Measurements from ENCODE around the gene APOBEC3G. TPM values are rescaled to one million over a fixed set of nuclear protein-coding genes. Genes with fewer than 3 reads are reported as not detected.
A peak's percentile ranks its signal among the peaks of the same experiment; 100 is the strongest.
"Not testable (repeated sequence)": the region's sequence is repeated elsewhere in the genome, so short reads cannot be mapped to it uniquely, and the experiment has no call there.

The APOBEC3G gene
- total RNA-seq, 5 donors from 2014 or later (not counting 1 experiment from before 2014, with no cell fraction given): 29.7 to 71.3 (median 62.7) TPM

DNA sequence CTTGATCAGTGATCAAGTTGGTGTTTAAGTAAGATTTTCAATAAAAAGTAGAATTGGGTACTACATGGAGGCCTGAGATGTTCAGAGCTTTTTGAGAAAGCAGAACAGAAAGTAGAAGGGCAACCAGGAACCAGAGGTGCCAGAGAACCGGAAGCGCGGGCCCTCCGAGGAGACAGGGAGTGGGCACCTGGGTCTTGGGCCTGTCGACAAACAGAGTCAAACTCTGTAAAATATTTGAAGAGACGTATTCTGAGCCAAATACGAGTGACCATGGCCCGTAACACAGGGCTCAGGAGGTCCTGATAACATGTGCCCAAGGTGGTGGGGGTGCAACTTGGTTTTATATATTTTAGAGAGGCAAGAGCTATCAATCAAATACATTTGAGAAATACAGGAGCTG is 13.2 kb upstream of the APOBEC3G start:
- H3K36me3 ChIP-seq (ENCODE audit: control insufficient read depth in 2 of 2, extremely low read depth in 1 of 2, insufficient read depth in 1 of 2, low read length in 1 of 2); H3K4me3 ChIP-seq (ENCODE audit: control insufficient read depth in 1 of 2, extremely low read depth in 1 of 2, low read length in 1 of 2); H3K36me3 Mint-ChIP-seq; ATAC-seq (replicated peaks in 1 of 4); H3K27me3 ChIP-seq (replicated peaks in 1 of 2; ENCODE audit: control insufficient read depth in 2 of 2, extremely low read depth in 1 of 2, insufficient read depth in 2 of 2, low read length in 1 of 2); CTCF ChIA-PET; H3K9me3 Mint-ChIP-seq; H3K27ac ChIP-seq (ENCODE audit: low read length); H3K9me3 ChIP-seq; H3K27me3 Mint-ChIP-seq; H3K4me3 Mint-ChIP-seq; DNase-seq: not testable (repeated sequence)
- peak overlapping the region in 1 of 2 donors; percentile 77 for H3K27ac Mint-ChIP-seq
- POLR2A ChIA-PET: interaction anchor here in 1 of 2 donors (0.6 kb wide), 1 partner anchor 225 kb away, joined by 3 read pairs; no protein-coding TSS in a partner anchor
- H3K4me1 ChIP-seq (ENCODE audit: control insufficient read depth in 1 of 2, extremely low read depth in 1 of 2, insufficient read depth in 2 of 2, low read length in 2 of 2): peaks cover 0 to 11% of the 10 kb centered on the region in 2 experiments
- peaks cover 0 to 12% (median 3%) of the 10 kb centered on the region in 3 donors for H3K4me1 Mint-ChIP-seq
- WGBS (ENCODE audit: insufficient coverage): 82% methylated on average over 7 of the region's 8 CpGs

DNA sequence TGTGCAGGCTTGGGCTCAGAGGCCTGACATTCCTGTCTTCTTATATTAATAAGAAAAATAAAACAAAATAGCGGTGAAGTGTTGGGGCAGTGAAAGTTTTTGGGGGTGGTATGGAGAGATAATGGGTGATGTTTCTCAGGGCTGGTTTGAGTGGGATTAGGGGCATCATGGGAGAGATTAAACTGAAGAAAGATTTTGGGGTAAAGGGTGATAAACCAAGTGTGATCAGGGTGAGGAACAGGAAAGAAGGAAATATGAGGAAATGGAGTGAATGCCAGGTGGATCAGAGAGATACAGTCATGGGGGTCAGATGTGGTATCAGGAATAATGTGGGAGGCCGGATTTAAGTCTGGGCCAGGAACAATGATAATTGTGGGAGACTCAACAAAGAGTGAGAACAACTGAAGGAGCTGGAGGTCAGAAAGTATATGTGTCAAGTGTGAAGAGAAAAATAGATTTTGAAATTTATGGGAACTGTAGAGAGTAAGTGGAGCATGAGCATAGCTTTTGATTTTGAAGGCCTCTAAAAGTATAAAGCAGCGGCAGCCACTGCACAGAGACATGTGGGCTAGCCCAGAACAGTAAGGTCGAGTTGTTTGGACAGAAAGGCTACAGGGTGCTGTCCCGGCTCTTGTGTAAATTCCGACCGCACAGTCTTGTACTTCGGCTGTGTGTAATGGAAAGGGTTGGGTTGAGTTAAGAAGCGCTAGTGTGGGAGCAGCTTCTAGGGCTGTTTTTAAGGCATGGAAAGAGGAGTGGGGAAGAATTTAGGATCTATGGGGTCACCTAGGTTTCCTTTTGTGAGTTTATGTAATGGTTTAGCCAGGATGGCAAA is 10.4 kb upstream of the APOBEC3G start:
- H3K27me3 Mint-ChIP-seq; H3K4me3 Mint-ChIP-seq; H3K27ac Mint-ChIP-seq; CTCF ChIA-PET; H3K36me3 Mint-ChIP-seq; H3K9me3 ChIP-seq; DNase-seq; H3K9me3 Mint-ChIP-seq; POLR2A ChIA-PET; H3K27me3 ChIP-seq (replicated peaks in 1 of 2; ENCODE audit: control insufficient read depth in 2 of 2, extremely low read depth in 1 of 2, insufficient read depth in 2 of 2, low read length in 1 of 2); ATAC-seq (replicated peaks in 1 of 4); H3K36me3 ChIP-seq (ENCODE audit: control insufficient read depth in 2 of 2, extremely low read depth in 1 of 2, insufficient read depth in 1 of 2, low read length in 1 of 2); H3K4me3 ChIP-seq (ENCODE audit: control insufficient read depth in 1 of 2, extremely low read depth in 1 of 2, low read length in 1 of 2): not testable (repeated sequence)
- 88% methylated on average over 8 of the region's 9 CpGs for WGBS (ENCODE audit: insufficient coverage)
- H3K4me1 Mint-ChIP-seq: peaks cover 0 to 12% (median 3%) of the 10 kb centered on the region in 3 donors
- Histone ChIP-seq H3K27ac (ENCODE audit: low read length) (peak overlapping the region; percentile 53), H3K4me1 (ENCODE audit: control insufficient read depth in 1 of 2, extremely low read depth in 1 of 2, insufficient read depth in 2 of 2, low read length in 2 of 2) (peaks cover 0 to 11% of the 10 kb centered on the region in 2 experiments)

DNA sequence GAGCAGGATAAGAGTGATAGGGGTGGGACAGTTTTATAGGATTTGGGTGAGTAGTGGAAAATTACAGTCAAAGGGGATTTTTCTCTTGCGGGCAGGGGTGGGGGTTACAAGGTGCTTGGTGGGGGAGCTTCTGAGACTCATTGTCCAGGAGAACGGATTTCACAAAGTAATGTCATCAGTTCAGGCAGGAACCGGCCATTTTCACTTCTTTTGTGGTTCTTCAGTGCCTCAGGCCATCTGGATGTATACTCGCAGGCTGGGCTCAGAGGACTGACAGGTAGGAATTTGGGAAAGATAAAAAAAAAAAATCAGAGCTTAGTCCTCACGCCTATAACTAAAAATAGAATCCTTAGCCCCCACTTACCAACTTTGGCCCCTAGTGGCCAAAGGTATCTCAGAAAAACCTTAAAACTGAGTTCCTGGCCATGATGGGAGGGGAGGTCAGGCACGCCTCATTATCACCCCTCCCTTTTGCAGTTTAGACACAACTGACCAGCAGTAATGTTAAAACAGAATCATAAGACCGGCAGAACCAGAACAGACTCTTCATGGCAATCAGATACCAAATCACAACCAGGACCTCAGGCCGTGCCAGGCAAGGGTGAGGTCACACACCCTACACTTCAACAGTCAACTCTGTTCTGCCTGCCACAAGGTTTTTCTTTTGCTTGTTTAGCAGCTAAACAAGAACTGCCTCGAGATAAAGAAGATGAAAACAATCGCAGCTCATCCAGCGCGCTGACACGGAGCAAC is 8.9 kb upstream of the APOBEC3G start:
- Mint-ChIP-seq H3K9me3 (no peaks in the 10 kb centered on the region), H3K4me1 (peaks cover 0 to 16% (median 3%) of the 10 kb centered on the region in 3 donors), H3K27me3 (no peaks in the 10 kb centered on the region), H3K27ac (no peak overlapping the region), H3K36me3 (no peaks in the 10 kb centered on the region), H3K4me3 (no peak overlapping the region)
- Histone ChIP-seq H3K27ac (ENCODE audit: low read length) (no peak overlapping the region), H3K4me1 (ENCODE audit: control insufficient read depth in 1 of 2, extremely low read depth in 1 of 2, insufficient read depth in 2 of 2, low read length in 2 of 2) (peaks cover 0 to 11% of the 10 kb centered on the region in 2 experiments), H3K36me3 (ENCODE audit: control insufficient read depth in 2 of 2, extremely low read depth in 1 of 2, insufficient read depth in 1 of 2, low read length in 1 of 2) (no peaks in the 10 kb centered on the region), H3K4me3 (ENCODE audit: control insufficient read depth in 1 of 2, extremely low read depth in 1 of 2, low read length in 1 of 2) (no peak overlapping the region), H3K9me3 (no peaks in the 10 kb centered on the region), H3K27me3 (replicated peaks in 1 of 2; ENCODE audit: control insufficient read depth in 2 of 2, extremely low read depth in 1 of 2, insufficient read depth in 2 of 2, low read length in 1 of 2) (no peaks in the 10 kb centered on the region)
- CTCF ChIA-PET: no interaction called here
- no peak for DNase-seq
- POLR2A ChIA-PET: no interaction called here
- no peak for ATAC-seq (replicated peaks in 1 of 4)
- 78% methylated on average over 10 of the region's 13 CpGs for WGBS (ENCODE audit: insufficient coverage)

DNA sequence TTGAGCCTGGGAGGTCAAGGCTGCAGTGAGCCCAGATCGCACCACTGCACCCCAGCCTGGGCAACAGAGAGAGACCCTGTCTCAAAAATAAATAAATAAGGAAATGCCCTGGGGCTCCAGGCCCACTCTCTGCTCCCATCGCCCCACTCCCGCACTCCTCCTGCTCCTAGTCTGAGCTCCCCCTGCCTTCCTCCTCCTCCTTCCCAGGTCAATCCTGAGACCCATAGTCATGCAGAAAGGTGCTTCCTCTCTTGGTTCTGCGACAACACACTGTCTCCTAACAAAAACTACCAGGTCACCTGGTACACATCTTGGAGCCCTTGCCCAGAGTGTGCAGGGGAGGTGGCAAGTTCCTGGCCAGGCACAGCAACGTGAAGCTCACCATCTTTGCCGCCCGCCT is 6.9 kb upstream of the APOBEC3G start:
- Mint-ChIP-seq H3K36me3 (no peaks in the 10 kb centered on the region), H3K4me3 (no peak overlapping the region), H3K27ac (no peak overlapping the region), H3K4me1 (peaks cover 0 to 21% (median 4%) of the 10 kb centered on the region in 3 donors), H3K9me3 (no peaks in the 10 kb centered on the region), H3K27me3 (no peaks in the 10 kb centered on the region)
- WGBS (ENCODE audit: insufficient coverage): 92% methylated on average over 3 of the region's 7 CpGs
- ATAC-seq (replicated peaks in 1 of 4) (no peak), DNase-seq (no peak)
- POLR2A ChIA-PET: interaction anchor here in 1 of 2 donors (0.6 kb wide), 1 partner anchor 456 kb away, joined by 3 read pairs; no protein-coding TSS in a partner anchor
- H3K27ac ChIP-seq (ENCODE audit: low read length): no peak overlapping the region
- no peaks in the 10 kb centered on the region for H3K9me3 ChIP-seq
- no peak overlapping the region for H3K4me3 ChIP-seq (ENCODE audit: control insufficient read depth in 1 of 2, extremely low read depth in 1 of 2, low read length in 1 of 2)
- H3K36me3 ChIP-seq (ENCODE audit: control insufficient read depth in 2 of 2, extremely low read depth in 1 of 2, insufficient read depth in 1 of 2, low read length in 1 of 2): no peaks in the 10 kb centered on the region
- peaks cover 0 to 11% of the 10 kb centered on the region in 2 experiments for H3K4me1 ChIP-seq (ENCODE audit: control insufficient read depth in 1 of 2, extremely low read depth in 1 of 2, insufficient read depth in 2 of 2, low read length in 2 of 2)
- CTCF ChIA-PET: interaction anchor here in 1 of 2 donors (0.6 kb wide), 1 partner anchor 17 kb away, joined by 3 read pairs; no protein-coding TSS in a partner anchor
- H3K27me3 ChIP-seq (replicated peaks in 1 of 2; ENCODE audit: control insufficient read depth in 2 of 2, extremely low read depth in 1 of 2, insufficient read depth in 2 of 2, low read length in 1 of 2): no peaks in the 10 kb centered on the region

DNA sequence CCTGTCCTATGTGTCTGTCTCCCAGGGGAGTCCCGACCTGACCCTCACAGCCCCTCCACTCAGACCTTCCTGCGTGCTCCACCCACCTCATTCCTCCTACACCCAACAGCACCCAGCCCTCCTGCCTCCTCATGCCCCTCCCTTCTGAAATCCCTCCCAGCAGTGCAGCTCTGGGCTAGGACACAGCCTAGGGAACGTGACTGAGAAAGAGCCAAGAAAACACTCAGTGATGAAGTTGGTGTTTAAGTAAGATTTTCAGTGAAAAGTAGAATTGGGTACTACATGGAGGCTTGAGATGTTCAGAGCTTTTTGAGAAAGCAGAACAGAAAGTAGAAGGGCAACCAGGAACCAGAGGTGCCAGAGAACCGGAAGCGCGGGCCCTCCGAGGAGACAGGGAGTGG is 4.5 kb upstream of the APOBEC3G start:
- peaks cover 0 to 10% of the 10 kb centered on the region in 2 experiments for H3K4me1 ChIP-seq (ENCODE audit: control insufficient read depth in 1 of 2, extremely low read depth in 1 of 2, insufficient read depth in 2 of 2, low read length in 2 of 2)
- H3K9me3 Mint-ChIP-seq; DNase-seq; H3K27ac Mint-ChIP-seq; H3K9me3 ChIP-seq; H3K27ac ChIP-seq (ENCODE audit: low read length); ATAC-seq (replicated peaks in 1 of 4); H3K4me3 Mint-ChIP-seq; H3K27me3 ChIP-seq (replicated peaks in 1 of 2; ENCODE audit: control insufficient read depth in 2 of 2, extremely low read depth in 1 of 2, insufficient read depth in 2 of 2, low read length in 1 of 2); H3K36me3 ChIP-seq (ENCODE audit: control insufficient read depth in 2 of 2, extremely low read depth in 1 of 2, insufficient read depth in 1 of 2, low read length in 1 of 2); H3K36me3 Mint-ChIP-seq; H3K4me3 ChIP-seq (ENCODE audit: control insufficient read depth in 1 of 2, extremely low read depth in 1 of 2, low read length in 1 of 2); POLR2A ChIA-PET; CTCF ChIA-PET; H3K27me3 Mint-ChIP-seq: not testable (repeated sequence)
- WGBS (ENCODE audit: insufficient coverage): no CpG with 5 or more reads among the region's 7 CpGs
- H3K4me1 Mint-ChIP-seq: peaks cover 8 to 27% (median 14%) of the 10 kb centered on the region in 3 donors

DNA sequence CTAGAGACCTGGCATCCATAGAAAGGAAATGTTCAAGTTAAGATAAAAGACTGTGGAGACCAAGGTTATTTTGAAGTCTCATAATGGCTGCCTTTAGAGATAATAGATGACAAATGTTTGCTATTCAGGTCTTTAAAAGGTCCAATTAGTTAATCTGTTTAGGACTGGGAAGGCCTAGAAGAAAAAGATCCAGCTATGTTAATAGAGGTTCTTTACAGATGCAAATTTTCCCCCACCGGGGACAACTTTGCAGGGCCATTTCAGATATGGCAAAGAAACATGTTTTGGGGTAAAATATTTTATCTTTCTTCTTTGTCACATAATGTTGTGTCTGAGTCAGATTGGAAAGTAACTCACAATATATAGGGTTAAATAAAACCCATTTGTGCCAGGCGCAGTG is 3.1 kb upstream of the APOBEC3G start:
- POLR2A ChIA-PET: interaction anchor here (0.6 to 1.1 kb wide), 2 partner anchors 21 to 450 kb away, joined by 3 to 9 read pairs; no protein-coding TSS in a partner anchor
- no peaks in the 10 kb centered on the region for H3K36me3 Mint-ChIP-seq
- peaks cover 0 to under 1% of the 10 kb centered on the region in 2 donors for H3K36me3 ChIP-seq (ENCODE audit: control insufficient read depth in 2 of 2, extremely low read depth in 1 of 2, insufficient read depth in 1 of 2, low read length in 1 of 2)
- H3K27ac ChIP-seq (ENCODE audit: low read length): no peak overlapping the region
- DNase-seq (no peak), ATAC-seq (replicated peaks in 1 of 4) (no peak)
- H3K27me3 Mint-ChIP-seq: no peaks in the 10 kb centered on the region
- H3K4me3 ChIP-seq (ENCODE audit: control insufficient read depth in 1 of 2, extremely low read depth in 1 of 2, low read length in 1 of 2): no peak overlapping the region
- H3K4me1 Mint-ChIP-seq: peaks cover 17 to 39% (median 27%) of the 10 kb centered on the region in 3 donors
- H3K27ac Mint-ChIP-seq: peak overlapping the region; percentile 16 to 52
- no peaks in the 10 kb centered on the region for H3K9me3 Mint-ChIP-seq
- no peaks in the 10 kb centered on the region for H3K27me3 ChIP-seq (replicated peaks in 1 of 2; ENCODE audit: control insufficient read depth in 2 of 2, extremely low read depth in 1 of 2, insufficient read depth in 2 of 2, low read length in 1 of 2)
- no peaks in the 10 kb centered on the region for H3K9me3 ChIP-seq
- CTCF ChIA-PET: no interaction called here
- H3K4me3 Mint-ChIP-seq: no peak overlapping the region
- WGBS (ENCODE audit: insufficient coverage): no CpG with 5 or more reads among the region's 2 CpGs
- H3K4me1 ChIP-seq (ENCODE audit: control insufficient read depth in 1 of 2, extremely low read depth in 1 of 2, insufficient read depth in 2 of 2, low read length in 2 of 2): peaks cover 4 to 23% of the 10 kb centered on the region in 2 experiments

Measured in T-cell (primary cell).